Liver (tissue), 9 donors: ENCODE data around the gene GALNT16. TPM values are rescaled to one million over a fixed set of nuclear protein-coding genes. Genes with fewer than 3 reads are reported as not detected.

Source experiments
- DNase-seq: peaks from one replicate; pipeline ENCODE4 v3.0.0-alpha.2; 2017; ENCODE audit warnings: low spot score
- H3K27ac ChIP-seq, 2 donors: one replicate each; pipeline ENCODE4 v1.7.0; 2013; ENCODE audit warnings: inconsistent platforms in 2 of 2, low read length in 2 of 2, control low read depth in 1 of 2, low read depth in 1 of 2, mild to moderate bottlenecking in 1 of 2
- H3K27me3 ChIP-seq, 4 donors: one replicate each; pipeline versions ENCODE4 v1.6.1 to v1.7.0; 2013; ENCODE audit warnings: low read length in 3 of 4, inconsistent platforms in 1 of 4, mild to moderate bottlenecking in 1 of 4, moderate library complexity in 1 of 4; ENCODE audit not compliant: control insufficient read depth in 4 of 4, insufficient read depth in 4 of 4
- H3K36me3 ChIP-seq, 4 donors: one replicate each; pipeline versions ENCODE4 v1.6.1 to v1.7.0; 2013; ENCODE audit warnings: low read length in 3 of 4, mild to moderate bottlenecking in 3 of 4, low read depth in 1 of 4, moderate library complexity in 1 of 4; ENCODE audit not compliant: control insufficient read depth in 4 of 4, insufficient read depth in 3 of 4
- H3K4me1 ChIP-seq, 4 donors: one replicate each; pipeline versions ENCODE4 v1.6.1 to v1.7.0; 2013; ENCODE audit warnings: low read length in 3 of 4, mild to moderate bottlenecking in 3 of 4, moderate library complexity in 1 of 4; ENCODE audit not compliant: control insufficient read depth in 4 of 4, insufficient read depth in 4 of 4
- H3K4me3 ChIP-seq, 3 donors: one replicate each; pipeline versions ENCODE4 v1.6.1 to v1.7.0; 2013; ENCODE audit warnings: low read length in 3 of 3, control low read depth in 1 of 3, low read depth in 1 of 3, mild to moderate bottlenecking in 1 of 3
- H3K9ac ChIP-seq, 2 donors: one replicate each; pipeline ENCODE4 v1.7.0; 2013; ENCODE audit warnings: low read length in 2 of 2, mild to moderate bottlenecking in 2 of 2, moderate library complexity in 2 of 2, control low read depth in 1 of 2, low read depth in 1 of 2
- H3K9me3 ChIP-seq, 4 donors: one replicate each; pipeline versions ENCODE4 v1.6.1 to v1.7.0; 2013; ENCODE audit warnings: low read length in 3 of 4; ENCODE audit not compliant: control insufficient read depth in 4 of 4
- EGR1 ChIP-seq, 2 donors: IDR thresholded peaks; 2 replicates each; pipeline ENCODE4 v1.6.1; 2016 to 2018; ENCODE audit warnings: antibody characterized with exemption in 2 of 2, low read depth in 2 of 2
- FOXA1 ChIP-seq: IDR thresholded peaks from 2 replicates; pipeline ENCODE4 v1.6.1; 2016; ENCODE audit warnings: antibody characterized with exemption
- FOXA2 ChIP-seq: IDR thresholded peaks from 2 replicates; pipeline ENCODE4 v1.6.1; 2016; ENCODE audit warnings: antibody characterized with exemption
- GABPA ChIP-seq, 2 donors: IDR thresholded peaks in 1 of 2; conservative IDR thresholded peaks in 1 of 2; 2 replicates each; pipeline ENCODE4 v1.6.1; 2016; ENCODE audit warnings: antibody characterized with exemption in 2 of 2, mild to moderate bottlenecking in 1 of 2, moderate library complexity in 1 of 2
- HNF4A ChIP-seq, 2 donors: conservative IDR thresholded peaks; 2 replicates each; pipeline ENCODE4 v1.6.1; 2016; ENCODE audit warnings: antibody characterized with exemption in 2 of 2, mild to moderate bottlenecking in 2 of 2
- HNF4G ChIP-seq: IDR thresholded peaks from 2 replicates; pipeline ENCODE4 v1.6.1; 2016; ENCODE audit warnings: antibody characterized with exemption
- JUND ChIP-seq, 2 donors: IDR thresholded peaks; 2 replicates each; pipeline ENCODE4 v1.6.1; 2016; ENCODE audit warnings: antibody characterized with exemption in 2 of 2
- NR2F2 ChIP-seq: IDR thresholded peaks from 2 replicates; pipeline ENCODE4 v1.6.1; 2016; ENCODE audit warnings: antibody characterized with exemption
- RAD21 ChIP-seq, 2 donors: IDR thresholded peaks; 2 replicates each; pipeline ENCODE4 v1.6.1; 2016; ENCODE audit warnings: antibody characterized with exemption in 2 of 2, mild to moderate bottlenecking in 2 of 2
- RXRA ChIP-seq, 2 donors: IDR thresholded peaks; 2 replicates each; pipeline ENCODE4 v1.6.1; 2017 to 2018; ENCODE audit warnings: antibody characterized with exemption in 2 of 2, mild to moderate bottlenecking in 1 of 2
- SP1 ChIP-seq: IDR thresholded peaks from 2 replicates; pipeline ENCODE4 v1.6.1; 2018; ENCODE audit warnings: antibody characterized with exemption, mild to moderate bottlenecking
- TAF1 ChIP-seq: conservative IDR thresholded peaks from 2 replicates; pipeline ENCODE4 v1.6.1; 2016; ENCODE audit warnings: antibody characterized with exemption, mild to moderate bottlenecking
- WGBS: extraction: QIAGEN DNeasy Blood & Tissue Kit; methylation state at CpG from one replicate; pipeline ENCODE4 v1.1.7; 2013; 5-methylcytosine and 5-hydroxymethylcytosine counted together
- polyA plus RNA-seq, 2 donors: library from polyadenylated mRNA; stranded (reverse) in 1 of 2; unstranded in 1 of 2; fragments of 200-250 nt in 1 of 2; fragments of >200 nt in 1 of 2; fragmentation: Nextera tagmentation in 1 of 2; extraction: Ambion mirVana in 1 of 2; gene quantifications; one replicate each; pipeline versions ENCODE4 v1.2.1 to v1.2.3, GENCODE V29; 2013 to 2015
- total RNA-seq, 2 donors: library from RNA; depleted of rRNA; stranded (reverse); fragments of >200 nt; gene quantifications; one replicate each; pipeline ENCODE4 v1.2.3, GENCODE V29; 2014
- TF ChIP-seq, protein P1 (sequence below): fragments of 150-350 bp; IDR thresholded peaks from 2 replicates; pipeline ENCODE4 v1.5.1; 2017; ENCODE audit warnings: improper control_type of control experiment, low read depth, low read length; ENCODE audit not compliant: missing input control
- TF ChIP-seq, protein P2 (sequence below): IDR thresholded peaks from 2 replicates; pipeline ENCODE4 v1.6.1; 2016; ENCODE audit warnings: antibody characterized with exemption, mild to moderate bottlenecking
- TF ChIP-seq, protein P3 (sequence below): IDR thresholded peaks from 2 replicates; pipeline ENCODE4 v1.6.1; 2016; ENCODE audit warnings: antibody characterized with exemption
- TF ChIP-seq, protein P4 (sequence below): IDR thresholded peaks from 2 replicates; pipeline ENCODE4 v1.6.1; 2016; ENCODE audit warnings: antibody characterized with exemption
- TF ChIP-seq, protein P5 (sequence below): IDR thresholded peaks from 2 replicates; pipeline ENCODE4 v1.6.1; 2016; ENCODE audit warnings: antibody characterized with exemption
- donor health status: healthy.
- donor health status: healthy.
- donor health status: healthy.
- donor health status: healthy.
- donor health status: healthy.

Gene GALNT16
- total and polyA plus RNA-seq, 4 donors, result 0.25 to 1.2 (median 0.71) TPM

DNA sequence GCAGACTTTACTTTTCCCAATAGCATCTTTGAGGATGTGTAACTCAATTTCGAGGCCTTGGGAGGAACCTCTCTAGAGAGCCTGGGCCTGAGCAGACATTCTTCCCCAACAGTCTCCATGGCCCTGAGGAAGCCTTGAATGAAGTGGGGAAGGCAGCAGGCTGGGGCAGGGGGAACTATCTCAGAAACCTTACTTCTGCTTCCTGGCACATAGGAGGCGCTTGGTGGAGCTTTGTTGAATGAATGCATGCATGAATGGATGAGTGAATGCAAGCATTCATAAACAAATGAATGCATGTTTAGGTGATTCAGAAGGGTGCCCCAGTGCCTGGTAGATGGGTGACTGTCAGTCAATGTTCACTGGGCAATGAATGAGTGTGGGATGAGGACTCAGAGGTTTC, 58.3 kb downstream of the GALNT16 start:
- Histone ChIP-seq H3K9ac (no peak overlapping the region), H3K4me1 (no peaks in the 10 kb centered on the region), H3K36me3 (no peaks in the 10 kb centered on the region), H3K4me3 (no peak overlapping the region), H3K27ac (no peak overlapping the region), H3K9me3 (no peaks in the 10 kb centered on the region), H3K27me3 (no peaks in the 10 kb centered on the region)
- WGBS, result 89% methylated on average over 2 of the region's 2 CpGs
- no peak for DNase-seq
- no peak for TF ChIP-seq FOXA2
- no peak for TF ChIP-seq SP1
- TF ChIP-seq, protein P1, sequence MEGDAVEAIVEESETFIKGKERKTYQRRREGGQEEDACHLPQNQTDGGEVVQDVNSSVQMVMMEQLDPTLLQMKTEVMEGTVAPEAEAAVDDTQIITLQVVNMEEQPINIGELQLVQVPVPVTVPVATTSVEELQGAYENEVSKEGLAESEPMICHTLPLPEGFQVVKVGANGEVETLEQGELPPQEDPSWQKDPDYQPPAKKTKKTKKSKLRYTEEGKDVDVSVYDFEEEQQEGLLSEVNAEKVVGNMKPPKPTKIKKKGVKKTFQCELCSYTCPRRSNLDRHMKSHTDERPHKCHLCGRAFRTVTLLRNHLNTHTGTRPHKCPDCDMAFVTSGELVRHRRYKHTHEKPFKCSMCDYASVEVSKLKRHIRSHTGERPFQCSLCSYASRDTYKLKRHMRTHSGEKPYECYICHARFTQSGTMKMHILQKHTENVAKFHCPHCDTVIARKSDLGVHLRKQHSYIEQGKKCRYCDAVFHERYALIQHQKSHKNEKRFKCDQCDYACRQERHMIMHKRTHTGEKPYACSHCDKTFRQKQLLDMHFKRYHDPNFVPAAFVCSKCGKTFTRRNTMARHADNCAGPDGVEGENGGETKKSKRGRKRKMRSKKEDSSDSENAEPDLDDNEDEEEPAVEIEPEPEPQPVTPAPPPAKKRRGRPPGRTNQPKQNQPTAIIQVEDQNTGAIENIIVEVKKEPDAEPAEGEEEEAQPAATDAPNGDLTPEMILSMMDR, result no peak
- TF ChIP-seq, protein P2, sequence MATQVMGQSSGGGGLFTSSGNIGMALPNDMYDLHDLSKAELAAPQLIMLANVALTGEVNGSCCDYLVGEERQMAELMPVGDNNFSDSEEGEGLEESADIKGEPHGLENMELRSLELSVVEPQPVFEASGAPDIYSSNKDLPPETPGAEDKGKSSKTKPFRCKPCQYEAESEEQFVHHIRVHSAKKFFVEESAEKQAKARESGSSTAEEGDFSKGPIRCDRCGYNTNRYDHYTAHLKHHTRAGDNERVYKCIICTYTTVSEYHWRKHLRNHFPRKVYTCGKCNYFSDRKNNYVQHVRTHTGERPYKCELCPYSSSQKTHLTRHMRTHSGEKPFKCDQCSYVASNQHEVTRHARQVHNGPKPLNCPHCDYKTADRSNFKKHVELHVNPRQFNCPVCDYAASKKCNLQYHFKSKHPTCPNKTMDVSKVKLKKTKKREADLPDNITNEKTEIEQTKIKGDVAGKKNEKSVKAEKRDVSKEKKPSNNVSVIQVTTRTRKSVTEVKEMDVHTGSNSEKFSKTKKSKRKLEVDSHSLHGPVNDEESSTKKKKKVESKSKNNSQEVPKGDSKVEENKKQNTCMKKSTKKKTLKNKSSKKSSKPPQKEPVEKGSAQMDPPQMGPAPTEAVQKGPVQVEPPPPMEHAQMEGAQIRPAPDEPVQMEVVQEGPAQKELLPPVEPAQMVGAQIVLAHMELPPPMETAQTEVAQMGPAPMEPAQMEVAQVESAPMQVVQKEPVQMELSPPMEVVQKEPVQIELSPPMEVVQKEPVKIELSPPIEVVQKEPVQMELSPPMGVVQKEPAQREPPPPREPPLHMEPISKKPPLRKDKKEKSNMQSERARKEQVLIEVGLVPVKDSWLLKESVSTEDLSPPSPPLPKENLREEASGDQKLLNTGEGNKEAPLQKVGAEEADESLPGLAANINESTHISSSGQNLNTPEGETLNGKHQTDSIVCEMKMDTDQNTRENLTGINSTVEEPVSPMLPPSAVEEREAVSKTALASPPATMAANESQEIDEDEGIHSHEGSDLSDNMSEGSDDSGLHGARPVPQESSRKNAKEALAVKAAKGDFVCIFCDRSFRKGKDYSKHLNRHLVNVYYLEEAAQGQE, result no peak
- TF ChIP-seq HNF4G, result no peak
- TF ChIP-seq HNF4A (conservative IDR thresholded peaks at IDR 0.05), result no peak
- TF ChIP-seq, protein P3, sequence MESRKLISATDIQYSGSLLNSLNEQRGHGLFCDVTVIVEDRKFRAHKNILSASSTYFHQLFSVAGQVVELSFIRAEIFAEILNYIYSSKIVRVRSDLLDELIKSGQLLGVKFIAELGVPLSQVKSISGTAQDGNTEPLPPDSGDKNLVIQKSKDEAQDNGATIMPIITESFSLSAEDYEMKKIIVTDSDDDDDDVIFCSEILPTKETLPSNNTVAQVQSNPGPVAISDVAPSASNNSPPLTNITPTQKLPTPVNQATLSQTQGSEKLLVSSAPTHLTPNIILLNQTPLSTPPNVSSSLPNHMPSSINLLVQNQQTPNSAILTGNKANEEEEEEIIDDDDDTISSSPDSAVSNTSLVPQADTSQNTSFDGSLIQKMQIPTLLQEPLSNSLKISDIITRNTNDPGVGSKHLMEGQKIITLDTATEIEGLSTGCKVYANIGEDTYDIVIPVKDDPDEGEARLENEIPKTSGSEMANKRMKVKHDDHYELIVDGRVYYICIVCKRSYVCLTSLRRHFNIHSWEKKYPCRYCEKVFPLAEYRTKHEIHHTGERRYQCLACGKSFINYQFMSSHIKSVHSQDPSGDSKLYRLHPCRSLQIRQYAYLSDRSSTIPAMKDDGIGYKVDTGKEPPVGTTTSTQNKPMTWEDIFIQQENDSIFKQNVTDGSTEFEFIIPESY, result no peak
- TF ChIP-seq, protein P4, sequence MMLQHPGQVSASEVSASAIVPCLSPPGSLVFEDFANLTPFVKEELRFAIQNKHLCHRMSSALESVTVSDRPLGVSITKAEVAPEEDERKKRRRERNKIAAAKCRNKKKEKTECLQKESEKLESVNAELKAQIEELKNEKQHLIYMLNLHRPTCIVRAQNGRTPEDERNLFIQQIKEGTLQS, result no peak
- no peak for TF ChIP-seq EGR1 (IDR thresholded peaks at IDR 0.05; ENCODE audit: low read depth in 2 of 2)
- TF ChIP-seq RAD21 (IDR thresholded peaks at IDR 0.05), result no peak
- no peak for TF ChIP-seq GABPA (IDR thresholded peaks at IDR 0.05 in 1 of 2, conservative IDR thresholded peaks at IDR 0.05 in 1 of 2)
- no peak for TF ChIP-seq FOXA1
- TF ChIP-seq RXRA (IDR thresholded peaks at IDR 0.05), result no peak
- no peak for TF ChIP-seq TAF1
- TF ChIP-seq, protein P5, sequence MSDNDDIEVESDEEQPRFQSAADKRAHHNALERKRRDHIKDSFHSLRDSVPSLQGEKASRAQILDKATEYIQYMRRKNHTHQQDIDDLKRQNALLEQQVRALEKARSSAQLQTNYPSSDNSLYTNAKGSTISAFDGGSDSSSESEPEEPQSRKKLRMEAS, result no peak
- no peak for TF ChIP-seq NR2F2
- TF ChIP-seq JUND (IDR thresholded peaks at IDR 0.05), result no peak
